GM12864 (cell line): Measurements from ENCODE around the gene SPDYC.

Experiments used
- DNase-seq: peaks from one replicate; pipeline ENCODE4 v3.0.0-alpha.2; 2011; ENCODE audit warnings: low read depth
- H3K4me3 ChIP-seq: 2 replicates; pipeline ENCODE4 v1.5.1; 2011; ENCODE audit warnings: mild to moderate bottlenecking, low read depth, low read length, control low read depth
- CTCF ChIP-seq: IDR thresholded peaks from 2 replicates; pipeline ENCODE4 v1.5.1; 2011; ENCODE audit warnings: low read depth, mild to moderate bottlenecking, moderate library complexity, low read length, control low read depth, inconsistent platforms; ENCODE audit errors: missing control alignments

SPDYC gene

GRCh38 chr11:65151331-65151899 lies 18.6 kb upstream of the SPDYC start:
- no peak for DNase-seq
- TF ChIP-seq CTCF: no peak
- no peak overlapping the region for H3K4me3 ChIP-seq

GRCh38 chr11:65152122-65152521 lies 17.9 kb upstream of the SPDYC start:
- DNase-seq: no peak
- no peak overlapping the region for H3K4me3 ChIP-seq
- TF ChIP-seq CTCF: no peak

GRCh38 chr11:65156256-65156655 lies 13.8 kb upstream of the SPDYC start:
- no peak overlapping the region for H3K4me3 ChIP-seq
- TF ChIP-seq CTCF: no peak
- DNase-seq: no peak

GRCh38 chr11:65156926-65157325 lies 13.1 kb upstream of the SPDYC start:
- H3K4me3 ChIP-seq: no peak overlapping the region
- no peak for DNase-seq
- TF ChIP-seq CTCF: no peak

GRCh38 chr11:65157336-65157735 lies 12.7 kb upstream of the SPDYC start:
- no peak for DNase-seq
- no peak for TF ChIP-seq CTCF
- no peak overlapping the region for H3K4me3 ChIP-seq

- peak; percentile 61 for DNase-seq
- TF ChIP-seq CTCF: no peak
- H3K4me3 ChIP-seq: no peak overlapping the region
These were observed 11.0 kb upstream of the SPDYC start for GRCh38 chr11:65159012-65159411.

GRCh38 chr11:65160643-65161042 lies 9.4 kb upstream of the SPDYC start:
- no peak for DNase-seq
- no peak for TF ChIP-seq CTCF
- H3K4me3 ChIP-seq: no peak overlapping the region
